Cardiac muscle cell (in vitro differentiated cells and primary cell): Measurements from ENCODE around the gene CHMP2A. TPM values are rescaled to one million over a fixed set of nuclear protein-coding genes. Genes with fewer than 3 reads are reported as not detected.
A peak's percentile ranks its signal among the peaks of the same experiment; 100 is the strongest.

Experiments
- DNase-seq, 2 donors: peaks; one replicate each; pipeline versions ENCODE4 v3.0.0 to v3.0.0-alpha.2; 2010 to 2017; ENCODE audit warnings: low read depth in 1 of 2, low spot score in 1 of 2
- H3K27ac ChIP-seq: fragments of 200-600 bp; sonication (generic); 2 replicates; pipeline ENCODE4 v1.5.1; 2016
- H3K27me3 ChIP-seq: fragments of 200-600 bp; sonication (generic); 2 replicates; pipeline ENCODE4 v1.6.0; 2016; ENCODE audit warnings: control low read depth
- H3K36me3 ChIP-seq: fragments of 200-600 bp; sonication (generic); 2 replicates; pipeline ENCODE4 v1.5.1; 2016; ENCODE audit warnings: control low read depth
- H3K4me1 ChIP-seq: fragments of 200-600 bp; sonication (generic); 2 replicates; pipeline ENCODE4 v1.8.1; 2017; ENCODE audit warnings: low read depth, mild to moderate bottlenecking, mixed run types
- H3K4me3 ChIP-seq: fragments of 200-600 bp; sonication (generic); 2 replicates; pipeline ENCODE4 v1.5.1; 2016; ENCODE audit warnings: mild to moderate bottlenecking
- H3K9me3 ChIP-seq: fragments of 200-600 bp; sonication (generic); 2 replicates; pipeline ENCODE4 v1.5.1; 2017; ENCODE audit warnings: low read depth, mild to moderate bottlenecking, control low read depth
- CTCF ChIP-seq: IDR thresholded peaks from 2 replicates; pipeline ENCODE4 v1.5.1; 2012; ENCODE audit warnings: low read depth, mild to moderate bottlenecking, low read length
- polyA plus RNA-seq: library from polyadenylated mRNA; unstranded; fragments of >200 nt; fragmentation: Nextera tagmentation; extraction: Ambion mirVana; gene quantifications from 2 replicates; pipeline ENCODE4 v1.2.1, GENCODE V29; 2016
- total RNA-seq: library from RNA; depleted of rRNA; stranded (reverse); fragments of >200 nt; gene quantifications from 2 replicates; pipeline ENCODE4 v1.2.3, GENCODE V29; 2016

Gene CHMP2A
- total and polyA plus RNA-seq, 2 experiments from 2014 or later: 247 to 265 TPM

GRCh38 chr19:58555920-58556621 lies 1.2 kb upstream of the CHMP2A start:
- Histone ChIP-seq H3K4me3 (no peak overlapping the region), H3K36me3 (peaks cover 17% of the 10 kb centered on the region), H3K4me1 (peaks cover 26% of the 10 kb centered on the region), H3K27me3 (no peaks in the 10 kb centered on the region), H3K27ac (peak overlapping the region; percentile 99), H3K9me3 (no peaks in the 10 kb centered on the region)
- TF ChIP-seq CTCF: no peak
- no peak for DNase-seq

GRCh38 chr19:58555369-58555885 lies 522 bp upstream of the CHMP2A start:
- Histone ChIP-seq H3K36me3 (peaks cover 23% of the 10 kb centered on the region), H3K27ac (peak overlapping the region; percentile 90), H3K27me3 (no peaks in the 10 kb centered on the region), H3K4me1 (peaks cover 26% of the 10 kb centered on the region), H3K4me3 (peak overlapping the region; percentile 51), H3K9me3 (no peaks in the 10 kb centered on the region)
- DNase-seq: no peak
- TF ChIP-seq CTCF: no peak

- DNase-seq: no peak
- Histone ChIP-seq H3K27me3 (no peaks in the 10 kb centered on the region), H3K9me3 (no peaks in the 10 kb centered on the region), H3K4me1 (peaks cover 21% of the 10 kb centered on the region), H3K4me3 (peak overlapping the region; percentile 51), H3K36me3 (peaks cover 37% of the 10 kb centered on the region), H3K27ac (peak overlapping the region; percentile 90)
- no peak for TF ChIP-seq CTCF
These were observed 959 bp downstream of the CHMP2A start for GRCh38 chr19:58553799-58554493.

GRCh38 chr19:58552655-58553054 lies 2.2 kb downstream of the CHMP2A start:
- H3K4me1 ChIP-seq: peaks cover 21% of the 10 kb centered on the region
- H3K9me3 ChIP-seq: no peaks in the 10 kb centered on the region
- DNase-seq: no peak
- H3K36me3 ChIP-seq: peaks cover 50% of the 10 kb centered on the region
- H3K27me3 ChIP-seq: no peaks in the 10 kb centered on the region
- peak overlapping the region; percentile 39 for H3K27ac ChIP-seq
- TF ChIP-seq CTCF: no peak
- H3K4me3 ChIP-seq: no peak overlapping the region

- DNase-seq: no peak
- H3K4me1 ChIP-seq: peaks cover 15% of the 10 kb centered on the region
- H3K27ac ChIP-seq: peak overlapping the region; percentile 39
- no peak for TF ChIP-seq CTCF
- peaks cover 55% of the 10 kb centered on the region for H3K36me3 ChIP-seq
- H3K4me3 ChIP-seq: no peak overlapping the region
- H3K27me3 ChIP-seq: no peaks in the 10 kb centered on the region
- no peaks in the 10 kb centered on the region for H3K9me3 ChIP-seq
These were observed 3.1 kb downstream of the CHMP2A start for GRCh38 chr19:58551577-58552471.
